ENCODE measurements around the gene SNN. TPM values are rescaled to one million over a fixed set of nuclear protein-coding genes. Genes with fewer than 3 reads are reported as not detected.

The SNN gene
- total RNA-seq, 4 donors from 2014 or later: 30.7 to 66.9 (median 33.6) TPM

- no peaks in the 10 kb centered on the region for H3K27me3 ChIP-seq
- H3K36me3 ChIP-seq: no peaks in the 10 kb centered on the region
- H3K4me1 ChIP-seq: peaks cover 0 to 4% (median 0%) of the 10 kb centered on the region in 4 donors
- intact Hi-C loops (cut with DNase I): no loop called here
- 85% methylated on average over 5 of the region's 7 CpGs for WGBS
- H3K9me3 ChIP-seq: no peaks in the 10 kb centered on the region
- no peak overlapping the region for H3K27ac ChIP-seq (replicated peaks in 1 of 4)
- no peak overlapping the region for H3K4me3 ChIP-seq
- TF ChIP-seq POLR2A (IDR thresholded peaks at IDR 0.05; ENCODE audit: low read depth): no peak
- TF ChIP-seq POLR2AphosphoS5 (IDR thresholded peaks at IDR 0.05): no peak
- no peak for TF ChIP-seq EP300 (IDR thresholded peaks at IDR 0.05)
- no peak for TF ChIP-seq CTCF (IDR thresholded peaks at IDR 0.05)
- DNase-seq (ENCODE audit: extremely low spot score): no peak
Observed at GRCh38 chr16:11655655-11656054, 12.6 kb upstream of the SNN start.

DNA sequence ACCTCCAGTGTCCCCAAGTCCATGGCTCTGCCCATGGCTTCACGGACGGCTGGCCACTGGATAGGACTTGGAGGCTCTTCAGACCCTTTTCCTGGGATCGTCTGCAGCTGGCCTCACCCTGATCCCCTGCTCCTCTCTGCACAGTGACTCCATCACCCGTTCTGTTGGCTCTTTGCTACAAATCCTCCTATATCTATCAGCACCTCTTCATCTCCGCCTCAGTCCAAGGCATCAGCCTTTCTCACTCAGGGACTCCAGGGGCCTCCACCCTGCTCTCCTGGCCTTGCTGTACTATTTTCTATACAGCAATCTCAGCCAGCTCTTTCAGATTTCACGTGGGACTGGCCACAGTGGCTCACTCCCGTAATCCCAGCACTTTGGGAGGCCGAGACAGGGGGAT, 10.7 kb upstream of the SNN start:
- H3K4me1 ChIP-seq: peaks cover 0 to 4% (median 0%) of the 10 kb centered on the region in 4 donors
- no peak for DNase-seq (ENCODE audit: extremely low spot score)
- H3K9me3 ChIP-seq: no peaks in the 10 kb centered on the region
- TF ChIP-seq POLR2AphosphoS5 (IDR thresholded peaks at IDR 0.05) (no peak), POLR2A (IDR thresholded peaks at IDR 0.05; ENCODE audit: low read depth) (no peak), CTCF (IDR thresholded peaks at IDR 0.05) (no peak), EP300 (IDR thresholded peaks at IDR 0.05) (no peak)
- no peak overlapping the region for H3K4me3 ChIP-seq
- H3K36me3 ChIP-seq: no peaks in the 10 kb centered on the region
- H3K27ac ChIP-seq (replicated peaks in 1 of 4): no peak overlapping the region
- H3K27me3 ChIP-seq: no peaks in the 10 kb centered on the region
- intact Hi-C loops (cut with DNase I): no loop called here
- 84% methylated on average over 8 of the region's 8 CpGs for WGBS

DNA sequence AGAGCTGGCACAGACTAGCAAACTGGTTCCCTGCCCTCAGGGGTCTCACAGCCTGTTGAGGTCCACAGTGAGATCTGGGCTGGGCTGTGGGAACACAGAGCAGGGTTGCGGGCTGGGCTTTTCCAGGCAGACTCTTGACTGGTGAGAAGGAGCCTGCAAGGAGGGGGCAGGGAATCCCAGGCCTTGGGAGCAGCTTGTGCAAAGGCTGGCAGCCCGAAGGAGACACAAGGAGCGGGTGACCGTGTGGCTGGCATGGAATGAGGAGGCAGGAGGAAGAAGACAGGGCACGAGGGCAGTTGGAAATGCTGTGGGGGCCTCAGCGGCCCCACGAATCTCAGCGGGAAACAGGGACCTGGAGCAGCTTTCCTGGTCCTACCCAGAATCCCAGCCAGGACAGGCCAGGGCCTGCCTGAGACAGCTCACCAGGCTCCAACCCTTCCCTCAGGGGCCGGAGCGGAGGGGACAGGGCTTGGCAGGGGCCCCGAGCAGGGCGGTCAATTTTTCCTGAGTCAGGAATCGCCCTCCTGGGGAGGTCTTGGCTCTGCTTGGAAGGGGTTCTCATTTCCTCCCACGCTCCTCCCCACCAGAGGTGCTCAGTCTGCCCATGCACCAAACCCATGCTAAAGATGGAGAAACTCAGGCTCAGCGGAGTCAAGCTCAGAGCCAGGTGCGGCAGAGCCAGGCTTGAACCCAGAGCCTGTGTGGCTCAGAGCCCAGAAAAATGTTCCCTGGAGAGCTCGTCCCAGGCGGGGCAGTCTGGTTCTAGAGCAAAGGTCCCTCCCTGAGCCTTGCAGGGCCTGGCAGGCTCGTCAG, 9.2 kb upstream of the SNN start:
- Histone ChIP-seq H3K9me3 (no peaks in the 10 kb centered on the region), H3K4me1 (peaks cover 0 to 4% (median 0%) of the 10 kb centered on the region in 4 donors), H3K36me3 (no peaks in the 10 kb centered on the region), H3K27ac (replicated peaks in 1 of 4) (no peak overlapping the region), H3K4me3 (no peak overlapping the region), H3K27me3 (no peaks in the 10 kb centered on the region)
- 72% methylated on average over 13 of the region's 19 CpGs for WGBS
- no peak for TF ChIP-seq POLR2AphosphoS5 (IDR thresholded peaks at IDR 0.05)
- TF ChIP-seq EP300 (IDR thresholded peaks at IDR 0.05): no peak
- TF ChIP-seq POLR2A (IDR thresholded peaks at IDR 0.05; ENCODE audit: low read depth): no peak
- TF ChIP-seq CTCF (IDR thresholded peaks at IDR 0.05): no peak
- DNase-seq (ENCODE audit: extremely low spot score): no peak
- intact Hi-C loops (cut with DNase I): no loop called here

GRCh38 chr16:11660565-11660964, 7.7 kb upstream of the SNN start:
- WGBS: 80% methylated on average over 12 of the region's 12 CpGs

More at GRCh38 chr16:11660565-11660964, 7.7 kb upstream of the SNN start:
- intact Hi-C loops (cut with DNase I): loop anchor here (10.0 kb wide), 1 partner anchor 716 kb away; the partner anchor contains the start of genes CLEC16A and DEXI
- Histone ChIP-seq H3K9me3 (no peaks in the 10 kb centered on the region), H3K4me1 (peaks cover 0 to 8% (median 2%) of the 10 kb centered on the region in 4 donors), H3K36me3 (no peaks in the 10 kb centered on the region), H3K27me3 (no peaks in the 10 kb centered on the region), H3K27ac (replicated peaks in 1 of 4) (no peak overlapping the region), H3K4me3 (no peak overlapping the region)
- DNase-seq (ENCODE audit: extremely low spot score): no peak
- TF ChIP-seq CTCF (IDR thresholded peaks at IDR 0.05) (no peak), POLR2AphosphoS5 (IDR thresholded peaks at IDR 0.05) (no peak), EP300 (IDR thresholded peaks at IDR 0.05) (no peak), POLR2A (IDR thresholded peaks at IDR 0.05; ENCODE audit: low read depth) (no peak)
